ENCODE results near the gene OGDHL. TPM values are rescaled to one million over a fixed set of nuclear protein-coding genes. Genes with fewer than 3 reads are reported as not detected.
"Not testable (repeated sequence)": the region's sequence is repeated elsewhere in the genome, so short reads cannot be mapped to it uniquely, and the experiment has no call there.

Gene OGDHL
- total and polyA plus RNA-seq, 9 donors = 0.26 to 2.1 (median 0.41) TPM

GRCh38 chr10:49735161-49735560, 27.0 kb downstream of the OGDHL start:
- 35% methylated on average over 9 of the region's 11 CpGs for WGBS (ENCODE audit: insufficient coverage)
- H3K4me1 ChIP-seq (ENCODE audit: control insufficient read depth, insufficient read depth, low read length) = no peaks in the 10 kb centered on the region
- H3K9me3 ChIP-seq (replicated peaks; ENCODE audit: control insufficient read depth, low read depth, low read length) = no peaks in the 10 kb centered on the region
- no peaks in the 10 kb centered on the region for H3K27me3 ChIP-seq (ENCODE audit: control insufficient read depth, insufficient read depth, low read length)
- H3K36me3 ChIP-seq (ENCODE audit: control insufficient read depth, insufficient read depth, low read length) = no peaks in the 10 kb centered on the region
- no peak overlapping the region for H3K4me3 ChIP-seq (ENCODE audit: low read length)
- no peak for DNase-seq
- no peak overlapping the region for H3K27ac ChIP-seq (ENCODE audit: low read length)

DNA sequence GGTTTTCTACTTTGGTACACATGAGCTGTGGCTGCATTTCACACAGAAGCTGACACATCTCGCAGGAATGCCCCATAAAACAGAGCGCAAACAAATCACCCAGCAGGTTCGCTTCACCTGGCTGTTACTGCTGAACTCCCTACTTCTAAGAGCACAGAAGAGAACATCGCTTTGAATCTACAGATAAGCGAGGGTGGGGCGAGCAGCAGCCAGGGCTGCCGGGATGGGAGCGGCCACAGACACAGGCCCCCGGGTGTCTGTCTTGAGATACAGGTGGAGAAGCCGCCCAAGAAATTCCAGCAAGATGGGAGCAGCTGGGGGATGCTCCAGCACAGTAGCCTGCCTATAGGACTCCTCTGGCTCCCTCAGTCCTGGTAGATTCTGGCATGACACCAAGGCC, 27.4 kb downstream of the OGDHL start:
- WGBS (ENCODE audit: insufficient coverage) = 84% methylated on average over 7 of the region's 10 CpGs
- H3K9me3 ChIP-seq (replicated peaks; ENCODE audit: control insufficient read depth, low read depth, low read length) = no peaks in the 10 kb centered on the region
- no peak for DNase-seq
- H3K27ac ChIP-seq (ENCODE audit: low read length) = no peak overlapping the region
- no peaks in the 10 kb centered on the region for H3K36me3 ChIP-seq (ENCODE audit: control insufficient read depth, insufficient read depth, low read length)
- no peaks in the 10 kb centered on the region for H3K4me1 ChIP-seq (ENCODE audit: control insufficient read depth, insufficient read depth, low read length)
- no peak overlapping the region for H3K4me3 ChIP-seq (ENCODE audit: low read length)
- no peaks in the 10 kb centered on the region for H3K27me3 ChIP-seq (ENCODE audit: control insufficient read depth, insufficient read depth, low read length)

- no peak for DNase-seq
- Histone ChIP-seq H3K27me3 (ENCODE audit: control insufficient read depth, insufficient read depth, low read length) (no peaks in the 10 kb centered on the region), H3K4me3 (ENCODE audit: low read length) (no peak overlapping the region), H3K4me1 (ENCODE audit: control insufficient read depth, insufficient read depth, low read length) (no peaks in the 10 kb centered on the region), H3K27ac (ENCODE audit: low read length) (no peak overlapping the region), H3K9me3 (replicated peaks; ENCODE audit: control insufficient read depth, low read depth, low read length) (no peaks in the 10 kb centered on the region), H3K36me3 (ENCODE audit: control insufficient read depth, insufficient read depth, low read length) (no peaks in the 10 kb centered on the region)
- 67% methylated on average over 4 of the region's 7 CpGs for WGBS (ENCODE audit: insufficient coverage)
Measured at GRCh38 chr10:49733866-49734265, 28.3 kb downstream of the OGDHL start.

DNA sequence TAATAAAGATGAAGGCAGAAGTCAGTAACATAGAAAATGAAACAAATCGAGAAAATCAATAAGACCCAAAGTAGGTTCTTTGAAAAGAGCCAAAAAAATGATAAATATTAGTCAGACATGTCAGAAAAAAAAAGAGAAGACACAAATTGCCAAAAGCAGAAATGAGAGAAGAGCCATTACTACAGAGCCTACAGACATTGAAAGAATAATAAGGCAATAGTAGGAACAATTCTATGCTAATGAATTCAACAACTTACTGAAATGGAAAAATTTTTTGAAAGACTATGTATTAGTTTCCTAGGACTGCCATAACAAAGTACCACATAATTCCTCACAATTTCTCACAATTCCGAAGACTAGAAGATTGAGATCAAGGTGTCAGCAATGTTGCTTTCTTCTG, 35.5 kb downstream of the OGDHL start:
- no CpG with 5 or more reads among the region's 2 CpGs for WGBS (ENCODE audit: insufficient coverage)
- Histone ChIP-seq H3K4me3 (ENCODE audit: low read length) (no peak overlapping the region), H3K36me3 (ENCODE audit: control insufficient read depth, insufficient read depth, low read length) (no peaks in the 10 kb centered on the region), H3K27me3 (ENCODE audit: control insufficient read depth, insufficient read depth, low read length) (no peaks in the 10 kb centered on the region), H3K27ac (ENCODE audit: low read length) (no peak overlapping the region), H3K4me1 (ENCODE audit: control insufficient read depth, insufficient read depth, low read length) (no peaks in the 10 kb centered on the region), H3K9me3 (replicated peaks; ENCODE audit: control insufficient read depth, low read depth, low read length) (peaks cover 3% of the 10 kb centered on the region)
- DNase-seq = no peak

- H3K4me3 ChIP-seq (ENCODE audit: low read length); H3K36me3 ChIP-seq (ENCODE audit: control insufficient read depth, insufficient read depth, low read length); DNase-seq; H3K27me3 ChIP-seq (ENCODE audit: control insufficient read depth, insufficient read depth, low read length); H3K4me1 ChIP-seq (ENCODE audit: control insufficient read depth, insufficient read depth, low read length); H3K27ac ChIP-seq (ENCODE audit: low read length); H3K9me3 ChIP-seq (replicated peaks; ENCODE audit: control insufficient read depth, low read depth, low read length): not testable (repeated sequence)
- 90% methylated on average over 6 of the region's 7 CpGs for WGBS (ENCODE audit: insufficient coverage)
Measured at GRCh38 chr10:49715157-49715556, 47.0 kb downstream of the OGDHL start.

DNA sequence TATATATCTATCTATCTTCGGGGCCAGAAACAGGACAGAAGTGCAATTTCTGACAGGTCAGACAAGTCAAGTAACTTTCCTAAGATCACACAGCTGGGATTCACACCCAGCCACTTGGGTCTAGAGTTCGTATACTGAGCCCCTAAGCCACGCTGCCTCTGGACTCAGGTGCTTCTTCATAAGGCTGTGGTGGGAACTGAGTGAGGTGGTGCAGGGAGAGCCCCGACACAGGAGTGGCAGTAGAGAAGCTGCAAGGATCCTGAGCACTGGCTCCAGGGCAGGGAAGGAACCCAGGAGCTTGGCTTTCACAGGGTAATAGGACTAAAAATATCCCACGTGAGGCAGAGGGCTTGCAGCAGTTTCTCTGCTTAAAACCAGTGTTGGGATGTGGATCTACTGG, 48.9 kb downstream of the OGDHL start:
- H3K27ac ChIP-seq (ENCODE audit: low read length) = no peak overlapping the region
- H3K27me3 ChIP-seq (ENCODE audit: control insufficient read depth, insufficient read depth, low read length) = no peaks in the 10 kb centered on the region
- DNase-seq = no peak
- no peaks in the 10 kb centered on the region for H3K4me1 ChIP-seq (ENCODE audit: control insufficient read depth, insufficient read depth, low read length)
- 40% methylated on average over 1 of the region's 5 CpGs for WGBS (ENCODE audit: insufficient coverage)
- no peaks in the 10 kb centered on the region for H3K36me3 ChIP-seq (ENCODE audit: control insufficient read depth, insufficient read depth, low read length)
- no peak overlapping the region for H3K4me3 ChIP-seq (ENCODE audit: low read length)
- no peaks in the 10 kb centered on the region for H3K9me3 ChIP-seq (replicated peaks; ENCODE audit: control insufficient read depth, low read depth, low read length)

- H3K9me3 ChIP-seq (replicated peaks; ENCODE audit: control insufficient read depth, low read depth, low read length) = no peaks in the 10 kb centered on the region
- H3K27ac ChIP-seq (ENCODE audit: low read length) = no peak overlapping the region
- no peaks in the 10 kb centered on the region for H3K27me3 ChIP-seq (ENCODE audit: control insufficient read depth, insufficient read depth, low read length)
- no peak for DNase-seq
- no peak overlapping the region for H3K4me3 ChIP-seq (ENCODE audit: low read length)
- H3K36me3 ChIP-seq (ENCODE audit: control insufficient read depth, insufficient read depth, low read length) = no peaks in the 10 kb centered on the region
- WGBS (ENCODE audit: insufficient coverage) = no CpG with 5 or more reads among the region's 8 CpGs
- no peaks in the 10 kb centered on the region for H3K4me1 ChIP-seq (ENCODE audit: control insufficient read depth, insufficient read depth, low read length)
Measured at GRCh38 chr10:49711481-49711880, 50.6 kb downstream of the OGDHL start.

GRCh38 chr10:49710966-49711365, 51.2 kb downstream of the OGDHL start:
- DNase-seq = no peak
- Histone ChIP-seq H3K27ac (ENCODE audit: low read length) (no peak overlapping the region), H3K4me3 (ENCODE audit: low read length) (no peak overlapping the region), H3K4me1 (ENCODE audit: control insufficient read depth, insufficient read depth, low read length) (no peaks in the 10 kb centered on the region), H3K27me3 (ENCODE audit: control insufficient read depth, insufficient read depth, low read length) (no peaks in the 10 kb centered on the region), H3K9me3 (replicated peaks; ENCODE audit: control insufficient read depth, low read depth, low read length) (no peaks in the 10 kb centered on the region), H3K36me3 (ENCODE audit: control insufficient read depth, insufficient read depth, low read length) (no peaks in the 10 kb centered on the region)
- 78% methylated on average over 6 of the region's 6 CpGs for WGBS (ENCODE audit: insufficient coverage)

- DNase-seq = no peak
- H3K9me3 ChIP-seq (replicated peaks; ENCODE audit: control insufficient read depth, low read depth, low read length) = no peaks in the 10 kb centered on the region
- no peaks in the 10 kb centered on the region for H3K36me3 ChIP-seq (ENCODE audit: control insufficient read depth, insufficient read depth, low read length)
- no peaks in the 10 kb centered on the region for H3K27me3 ChIP-seq (ENCODE audit: control insufficient read depth, insufficient read depth, low read length)
- H3K4me1 ChIP-seq (ENCODE audit: control insufficient read depth, insufficient read depth, low read length) = no peaks in the 10 kb centered on the region
- WGBS (ENCODE audit: insufficient coverage) = 76% methylated on average over 2 of the region's 5 CpGs
- no peak overlapping the region for H3K27ac ChIP-seq (ENCODE audit: low read length)
- H3K4me3 ChIP-seq (ENCODE audit: low read length) = no peak overlapping the region
Measured at GRCh38 chr10:49709934-49710333, 52.2 kb downstream of the OGDHL start.

GRCh38 chr10:49707585-49707984, 54.5 kb downstream of the OGDHL start:
- no peak overlapping the region for H3K4me3 ChIP-seq (ENCODE audit: low read length)
- H3K4me1 ChIP-seq (ENCODE audit: control insufficient read depth, insufficient read depth, low read length) = no peaks in the 10 kb centered on the region
- no peaks in the 10 kb centered on the region for H3K27me3 ChIP-seq (ENCODE audit: control insufficient read depth, insufficient read depth, low read length)
- no peak overlapping the region for H3K27ac ChIP-seq (ENCODE audit: low read length)
- no CpG with 5 or more reads among the region's 3 CpGs for WGBS (ENCODE audit: insufficient coverage)
- no peak for DNase-seq
- no peaks in the 10 kb centered on the region for H3K9me3 ChIP-seq (replicated peaks; ENCODE audit: control insufficient read depth, low read depth, low read length)
- no peaks in the 10 kb centered on the region for H3K36me3 ChIP-seq (ENCODE audit: control insufficient read depth, insufficient read depth, low read length)

GRCh38 chr10:49700997-49701396, 61.1 kb downstream of the OGDHL start:
- no peaks in the 10 kb centered on the region for H3K36me3 ChIP-seq (ENCODE audit: control insufficient read depth, insufficient read depth, low read length)
- no peak overlapping the region for H3K27ac ChIP-seq (ENCODE audit: low read length)
- DNase-seq = no peak
- H3K27me3 ChIP-seq (ENCODE audit: control insufficient read depth, insufficient read depth, low read length) = peaks cover 2% of the 10 kb centered on the region
- whole genome bisulfite sequencing (ENCODE audit: insufficient coverage) = 0% methylated on average over 1 of the region's 3 CpGs
- H3K9me3 ChIP-seq (replicated peaks; ENCODE audit: control insufficient read depth, low read depth, low read length) = no peaks in the 10 kb centered on the region
- H3K4me1 ChIP-seq (ENCODE audit: control insufficient read depth, insufficient read depth, low read length) = no peaks in the 10 kb centered on the region
- no peak overlapping the region for H3K4me3 ChIP-seq (ENCODE audit: low read length)

Data from muscle of leg (tissue), 11 donors.